K562 (cell line): ENCODE data around the gene PRRT1. TPM values are rescaled to one million over a fixed set of nuclear protein-coding genes. Genes with fewer than 3 reads are reported as not detected.

ENCODE experiments used
- ATAC-seq: fragments of 200-7000 bp; cut with Tn5 transposase; 3 replicates; pipeline ENCODE4 v1.9.1; 2020; ENCODE audit warnings: moderate library complexity
- BruUV-seq: library from RNA; stranded (reverse); fragments of 400-500 nt; replicated peaks from 2 replicates; lab custom pipeline; 2021; lab: Mats Ljungman, UMichigan
- CTCF ChIA-PET: fragments of 300-600 bp; formaldehyde crosslinking; extraction: SDS; loops from one replicate; lab custom pipeline; 2021; ENCODE audit warnings: low intra/inter-chr PET ratio; lab: Yijun Ruan, JAX
- POLR2A ChIA-PET: fragments of 300-600, 350-650 bp; sonication (Branson Sonifier 250); formaldehyde crosslinking; extraction: SDS; loops from one replicate; lab custom pipeline; 2021; ENCODE audit warnings: antibody characterized with exemption, inconsistent platforms; lab: Yijun Ruan, JAX
- DNase-seq, 4 experiments: peaks; one replicate each; pipeline versions ENCODE4 v3.0.0 to v3.0.0-alpha.2; 2011 to 2018; ENCODE audit warnings: low spot score in 3 of 4, mixed read lengths in 3 of 4; ENCODE audit errors: extremely low read depth in 1 of 4
- FAIRE-seq: peaks from 2 replicates; lab custom pipeline; 2011; peaks lifted over from hg19 to GRCh38; lab: Jason Lieb, UNC
- H2AFZ ChIP-seq: 2 replicates; pipeline ENCODE4 v1.6.0; 2011; ENCODE audit warnings: low read depth, low read length, control low read depth, inconsistent platforms
- H3K27ac ChIP-seq: fragments of 200-600 bp; 3 replicates; pipeline ENCODE4 v1.8.0; 2011; ENCODE audit warnings: low read depth, mild to moderate bottlenecking, control low read depth, inconsistent platforms, low read length, moderate library complexity, mixed read lengths; ENCODE audit errors: extremely low read depth
- H3K27me3 ChIP-seq, 2 experiments: fragments of 300-600 bp in 1 of 2; 2 replicates in 1 of 2; 3 replicates in 1 of 2; pipeline versions ENCODE4 v1.6.0 to v1.8.0; 2011; ENCODE audit warnings: inconsistent platforms in 2 of 2, low read length in 2 of 2, mild to moderate bottlenecking in 1 of 2, mixed read lengths in 1 of 2, moderate library complexity in 1 of 2; ENCODE audit not compliant: control insufficient read depth in 2 of 2, insufficient read depth in 2 of 2
- H3K36me3 ChIP-seq: fragments of 300-600 bp; 3 replicates; pipeline ENCODE4 v1.8.0; 2011; ENCODE audit warnings: mild to moderate bottlenecking, low read length, inconsistent platforms; ENCODE audit not compliant: control insufficient read depth, insufficient read depth
- H3K4me1 ChIP-seq, 2 experiments: fragments of 200-600 bp in 1 of 2; replicated peaks in 1 of 2; 2 replicates in 1 of 2; 3 replicates in 1 of 2; pipeline versions ENCODE4 v1.5.1 to v1.8.0; 2011; ENCODE audit warnings: inconsistent platforms in 2 of 2, low read length in 2 of 2, mild to moderate bottlenecking in 1 of 2, mixed read lengths in 1 of 2, moderate library complexity in 1 of 2; ENCODE audit not compliant: control insufficient read depth in 2 of 2, insufficient read depth in 2 of 2
- H3K4me2 ChIP-seq: 2 replicates; pipeline ENCODE4 v1.6.1; 2011; ENCODE audit warnings: low read length, control low read depth, inconsistent platforms, mixed read lengths; ENCODE audit not compliant: insufficient read depth
- H3K4me3 ChIP-seq: fragments of 200-600 bp; sonication (generic), shearing (Covaris generic); 2 replicates; pipeline ENCODE4 v1.5.1; 2016; ENCODE audit warnings: control low read depth, inconsistent platforms
- H3K79me2 ChIP-seq: fragments of 200-600 bp; 3 replicates; pipeline ENCODE4 v1.8.0; 2011; ENCODE audit warnings: low read length, inconsistent platforms; ENCODE audit not compliant: control insufficient read depth, insufficient read depth
- H3K9ac ChIP-seq, 2 experiments: 2 replicates each; pipeline versions ENCODE4 v1.6.0 to v1.6.1; 2011; ENCODE audit warnings: low read depth in 2 of 2, low read length in 2 of 2, control low read depth in 1 of 2, inconsistent platforms in 1 of 2, mild to moderate bottlenecking in 1 of 2, mixed read lengths in 1 of 2; ENCODE audit not compliant: insufficient read depth in 1 of 2
- H3K9me1 ChIP-seq: one replicate; pipeline ENCODE4 v1.6.0; 2011; ENCODE audit warnings: inconsistent platforms, mild to moderate bottlenecking, low read length, moderate library complexity; ENCODE audit not compliant: control insufficient read depth, insufficient read depth
- H3K9me3 ChIP-seq: replicated peaks from 2 replicates; pipeline ENCODE4 v1.5.1; 2011; ENCODE audit warnings: low read depth, low read length, inconsistent platforms; ENCODE audit not compliant: control insufficient read depth, insufficient read depth
- H4K20me1 ChIP-seq: replicated peaks from 2 replicates; pipeline ENCODE4 v1.6.1; 2011; ENCODE audit warnings: low read length, inconsistent platforms, mixed read lengths; ENCODE audit not compliant: control insufficient read depth, insufficient read depth
- ARID1B ChIP-seq: fragments of 450-650 bp; IDR thresholded peaks from 2 replicates; pipeline ENCODE4 v1.6.1; 2016; ENCODE audit warnings: antibody characterized with exemption, mild to moderate bottlenecking, inconsistent platforms
- BRD4 ChIP-seq: fragments of 200-600 bp; sonication (generic); IDR thresholded peaks from 2 replicates; pipeline ENCODE4 v1.6.1; 2017; ENCODE audit warnings: inconsistent platforms
- CEBPB ChIP-seq: fragments of 450-650 bp; IDR thresholded peaks from 2 replicates; pipeline ENCODE4 v1.6.1; 2016; ENCODE audit warnings: missing genetic modification characterization, missing compliant biosample characterization
- HDAC2 ChIP-seq: fragments of 450-650 bp; IDR thresholded peaks from 2 replicates; pipeline ENCODE4 v1.6.1; 2016; ENCODE audit warnings: mild to moderate bottlenecking
- MAX ChIP-seq: sonication (generic); formaldehyde crosslinking; IDR thresholded peaks from 2 replicates; pipeline ENCODE4 v1.9.0; 2022; ENCODE audit warnings: mild to moderate bottlenecking, missing genetic modification reagents
- NFE2 ChIP-seq: IDR thresholded peaks from 2 replicates; pipeline ENCODE4 v1.6.1; 2014; ENCODE audit warnings: antibody characterized with exemption, low read depth
- NR1H2 ChIP-seq: sonication (generic); formaldehyde crosslinking; IDR thresholded peaks from 2 replicates; pipeline ENCODE4 v1.4.0; 2020; ENCODE audit warnings: mild to moderate bottlenecking, missing genetic modification reagents
- PHF20 ChIP-seq: fragments of 450-650 bp; IDR thresholded peaks from 2 replicates; pipeline ENCODE4 v1.6.1; 2018; ENCODE audit not compliant: partially characterized antibody
- POLR2B ChIP-seq: fragments of 450-650 bp; IDR thresholded peaks from 2 replicates; pipeline ENCODE4 v1.6.1; 2018; ENCODE audit warnings: low read depth; ENCODE audit not compliant: partially characterized antibody
- RBM34 ChIP-seq: fragments of 200-400 bp; formaldehyde crosslinking; IDR thresholded peaks from 2 replicates; pipeline ENCODE4 v1.6.1; 2018; ENCODE audit warnings: low read length, borderline replicate concordance; ENCODE audit not compliant: insufficient read depth
- RFX5 ChIP-seq: IDR thresholded peaks from 2 replicates; pipeline ENCODE4 v1.6.1; 2011; ENCODE audit warnings: low read depth, mild to moderate bottlenecking, improper control_type of control experiment, low read length
- ZNF134 ChIP-seq: fragments of 250-450 bp; sonication (Bioruptor Pico); conservative IDR thresholded peaks from 2 replicates; pipeline ENCODE4 v1.4.0; 2020
- ZNF584 ChIP-seq: fragments of 200-800 bp; sonication (Bioruptor generic); IDR thresholded peaks from 2 replicates; pipeline ENCODE4 v1.6.1; 2016; ENCODE audit warnings: low read depth, mild to moderate bottlenecking, missing genetic modification characterization, missing compliant biosample characterization
- ZNF79 ChIP-seq: fragments of 250-450 bp; sonication (Bioruptor Pico); IDR thresholded peaks from 2 replicates; pipeline ENCODE4 v1.4.0; 2020; ENCODE audit warnings: low read depth, mild to moderate bottlenecking, moderate library complexity
- WGBS: fragments of 100-300 bp; shearing (Covaris generic); methylation state at CpG from one replicate; pipeline ENCODE4 v1.1.6; 2016; ENCODE audit warnings: low coverage, mixed read lengths; ENCODE audit not compliant: insufficient coverage; ENCODE audit errors: missing lambda C conversion rate; 5-methylcytosine and 5-hydroxymethylcytosine counted together
- in situ Hi-C: fragments of 300-500 bp; cut with MboI; formaldehyde crosslinking; loops from 4 replicates; pipeline ENCODE4 v1.15.0; 2018; ENCODE audit warnings: inconsistent platforms, mixed read lengths
- intact Hi-C: fragments of 100-400 bp; cut with micrococcal nuclease; formaldehyde crosslinking; loops from 2 replicates; pipeline ENCODE4 v1.14.2; 2022
- polyA plus RNA-seq, 8 experiments: library from polyadenylated mRNA; depleted of rRNA in 4 of 8; stranded (reverse) in 5 of 8; unstranded in 3 of 8; fragments of >200 nt; fragmentation: Nextera tagmentation in 2 of 8; fragmentation: Illumina TruSeq in 1 of 8; extraction: Ambion mirVana in 2 of 8; extraction: Trizol in 1 of 8; gene quantifications; 2 replicates each; pipeline versions ENCODE4 v1.2.1 to v1.2.3, GENCODE V29; 2011 to 2014; ENCODE audit warnings: inconsistent platforms in 1 of 8, missing spikeins in 1 of 8
- total RNA-seq, 7 experiments: library from RNA; depleted of rRNA in 6 of 7; stranded (reverse); fragments of >200 nt in 6 of 7; fragmentation: Illumina TruSeq in 2 of 7; extraction: Trizol in 2 of 7; gene quantifications; 2 replicates each; pipeline versions ENCODE4 v1.2.1 to v1.2.3, GENCODE V29; 2011 to 2021; ENCODE audit warnings: low replicate concordance in 1 of 7
- TF ChIP-seq, protein P1 (sequence below): fragments of 450-650 bp; IDR thresholded peaks from 2 replicates; pipeline ENCODE4 v1.6.1; 2018; ENCODE audit warnings: mild to moderate bottlenecking, low read depth; ENCODE audit not compliant: partially characterized antibody
- TF ChIP-seq, protein P2 (sequence below): fragments of 250-450 bp; sonication (Bioruptor Pico); IDR thresholded peaks from 2 replicates; pipeline ENCODE4 v1.4.0; 2020; ENCODE audit warnings: mild to moderate bottlenecking, moderate library complexity

The PRRT1 gene
- total and polyA plus RNA-seq, 9 of the 15 experiments (the other 6 are each of a cell fraction or from before 2014, with no cell fraction given) = 0.14 to 3.5 (median 0.41) TPM

- intact Hi-C loops = loop anchor here (1.0 to 10.0 kb wide), 8 partner anchors 20 to 776 kb away; partner anchors contain the start of genes AGPAT1, FKBPL, PPT2 and ZBTB12
- H2AFZ ChIP-seq = peak overlapping the region; percentile 84
- no peaks in the 10 kb centered on the region for H3K36me3 ChIP-seq
- ATAC-seq = peak; percentile 86
- under 1% methylated on average over 58 of the region's 58 CpGs for WGBS
- FAIRE-seq = peak; percentile 72
- H3K4me3 ChIP-seq = peak overlapping the region; percentile 63
- no peaks in the 10 kb centered on the region for H3K9me1 ChIP-seq
- peak overlapping the region; percentile 97 for H3K9ac ChIP-seq
- TSS peak; percentile 96 for BruUV-seq
- POLR2A ChIA-PET = interaction anchor here (0.6 to 2.1 kb wide), 19 partner anchors 7 to 1076 kb away, joined by 3 to 23 read pairs (median 3); partner anchors contain the start of genes FKBPL, RNF5, RPS18 and VPS52
- H3K4me1 ChIP-seq = peaks cover 56 to 59% of the 10 kb centered on the region in 2 experiments
- peak overlapping the region; percentile 97 for H3K27ac ChIP-seq
- peak; percentile 73 to 90 (median 78) for DNase-seq
- peak overlapping the region; percentile 95 for H3K4me2 ChIP-seq
- CTCF ChIA-PET = interaction anchor here (0.7 kb wide), 1 partner anchor 77 kb away, joined by 4 read pairs; no protein-coding TSS in a partner anchor
- no peaks in the 10 kb centered on the region for H4K20me1 ChIP-seq
- in situ Hi-C loops = no loop called here
- no peaks in the 10 kb centered on the region for H3K9me3 ChIP-seq
- peaks cover 26% of the 10 kb centered on the region for H3K79me2 ChIP-seq
- H3K27me3 ChIP-seq = no peaks in the 10 kb centered on the region; a peak in 1 of 5 replicates
- TF ChIP-seq NFE2 (peak; percentile 57), NR1H2 (CRISPR knock-in tag) (no peak), RFX5 (peak; percentile 56; the same call in 1 of the 2 replicates), POLR2B (peak; percentile 96), ZNF584 (CRISPR knock-in tag) (peak; percentile 85; the same call in 1 of the 2 replicates), ARID1B (no peak; the same call in 1 of the 2 replicates), MAX (CRISPR knock-in tag) (peak; percentile 95), ZNF79 (CRISPR knock-in tag) (no peak), PHF20 (peak; percentile 79), CEBPB (tag) (no peak), RBM34 (no peak), ZNF134 (CRISPR knock-in tag) (no peak), BRD4 (peak; percentile 93), HDAC2 (peak; percentile 50; the same call in 1 of the 2 replicates)
- TF ChIP-seq, protein P1, sequence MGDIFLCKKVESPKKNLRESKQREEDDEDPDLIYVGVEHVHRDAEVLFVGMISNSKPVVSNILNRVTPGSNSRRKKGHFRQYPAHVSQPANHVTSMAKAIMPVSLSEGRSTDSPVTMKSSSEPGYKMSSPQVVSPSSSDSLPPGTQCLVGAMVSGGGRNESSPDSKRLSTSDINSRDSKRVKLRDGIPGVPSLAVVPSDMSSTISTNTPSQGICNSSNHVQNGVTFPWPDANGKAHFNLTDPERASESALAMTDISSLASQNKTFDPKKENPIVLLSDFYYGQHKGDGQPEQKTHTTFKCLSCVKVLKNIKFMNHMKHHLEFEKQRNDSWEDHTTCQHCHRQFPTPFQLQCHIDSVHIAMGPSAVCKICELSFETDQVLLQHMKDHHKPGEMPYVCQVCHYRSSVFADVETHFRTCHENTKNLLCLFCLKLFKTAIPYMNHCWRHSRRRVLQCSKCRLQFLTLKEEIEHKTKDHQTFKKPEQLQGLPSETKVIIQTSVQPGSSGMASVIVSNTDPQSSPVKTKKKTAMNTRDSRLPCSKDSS = no peak
- TF ChIP-seq, protein P2, sequence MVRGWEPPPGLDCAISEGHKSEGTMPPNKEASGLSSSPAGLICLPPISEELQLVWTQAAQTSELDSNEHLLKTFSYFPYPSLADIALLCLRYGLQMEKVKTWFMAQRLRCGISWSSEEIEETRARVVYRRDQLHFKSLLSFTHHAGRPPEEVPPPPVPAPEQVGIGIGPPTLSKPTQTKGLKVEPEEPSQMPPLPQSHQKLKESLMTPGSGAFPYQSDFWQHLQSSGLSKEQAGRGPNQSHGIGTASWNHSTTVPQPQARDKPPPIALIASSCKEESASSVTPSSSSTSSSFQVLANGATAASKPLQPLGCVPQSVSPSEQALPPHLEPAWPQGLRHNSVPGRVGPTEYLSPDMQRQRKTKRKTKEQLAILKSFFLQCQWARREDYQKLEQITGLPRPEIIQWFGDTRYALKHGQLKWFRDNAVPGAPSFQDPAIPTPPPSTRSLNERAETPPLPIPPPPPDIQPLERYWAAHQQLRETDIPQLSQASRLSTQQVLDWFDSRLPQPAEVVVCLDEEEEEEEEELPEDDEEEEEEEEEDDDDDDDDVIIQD (CRISPR knock-in tag) = no peak
Observed at GRCh38 chr6:32195902-32196681, 44.4 kb upstream of the PRRT1 start.
